NCI-H2107 treated with DMSO at 0.1 percent for 48 hours (cell line): ENCODE results near the gene FGFRL1.
"Not testable (repeated sequence)": the region's sequence is repeated elsewhere in the genome, so short reads cannot be mapped to it uniquely, and the experiment has no call there.

Experiments
- DNase-seq: peaks from one replicate; lab custom pipeline; 2025; ENCODE audit not compliant: unreplicated experiment; lab: John Stamatoyannopoulos, UW

The FGFRL1 gene

DNA sequence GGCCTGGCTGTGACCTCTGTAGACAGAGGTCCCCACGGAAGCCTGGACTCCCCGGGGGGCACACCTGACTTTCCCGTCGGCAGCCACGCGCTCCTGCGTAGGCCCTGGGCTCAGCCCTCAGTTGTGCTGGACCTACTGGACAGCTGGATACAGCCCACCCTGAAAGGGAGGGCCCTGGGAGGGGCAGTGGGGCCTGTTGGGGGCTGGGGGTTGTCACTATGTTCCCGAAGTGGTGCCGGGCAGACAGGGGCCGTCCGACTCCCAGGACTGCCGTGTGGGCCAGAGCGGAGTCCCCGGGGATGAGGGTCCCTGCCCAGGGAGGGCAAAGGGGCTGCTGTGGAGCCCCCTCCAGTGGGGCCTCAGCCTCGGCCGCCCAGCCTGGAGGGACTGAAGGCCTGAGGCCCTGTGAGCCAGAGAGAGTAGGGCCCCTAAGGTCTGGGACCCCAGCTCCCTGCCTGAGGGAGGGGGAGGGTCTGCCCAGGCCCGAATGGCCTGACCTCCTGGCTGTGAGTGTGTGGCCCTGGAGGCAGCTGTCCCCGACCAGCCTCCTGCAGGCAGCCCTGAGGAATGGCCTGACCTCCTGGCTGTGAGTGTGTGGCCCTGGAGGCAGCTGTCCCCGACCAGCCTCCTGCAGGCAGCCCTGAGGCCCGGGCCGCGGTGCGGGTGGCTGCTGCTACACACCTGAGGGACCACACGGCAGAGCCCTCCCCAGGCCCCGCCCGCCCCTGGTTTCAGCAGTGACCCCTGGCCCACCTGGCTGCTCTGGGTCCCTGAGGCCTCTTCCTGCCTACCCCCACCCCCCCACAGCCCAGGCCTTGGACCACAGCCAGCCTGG is 25.8 kb downstream of the FGFRL1 start:
- DNase-seq = no peak

DNA sequence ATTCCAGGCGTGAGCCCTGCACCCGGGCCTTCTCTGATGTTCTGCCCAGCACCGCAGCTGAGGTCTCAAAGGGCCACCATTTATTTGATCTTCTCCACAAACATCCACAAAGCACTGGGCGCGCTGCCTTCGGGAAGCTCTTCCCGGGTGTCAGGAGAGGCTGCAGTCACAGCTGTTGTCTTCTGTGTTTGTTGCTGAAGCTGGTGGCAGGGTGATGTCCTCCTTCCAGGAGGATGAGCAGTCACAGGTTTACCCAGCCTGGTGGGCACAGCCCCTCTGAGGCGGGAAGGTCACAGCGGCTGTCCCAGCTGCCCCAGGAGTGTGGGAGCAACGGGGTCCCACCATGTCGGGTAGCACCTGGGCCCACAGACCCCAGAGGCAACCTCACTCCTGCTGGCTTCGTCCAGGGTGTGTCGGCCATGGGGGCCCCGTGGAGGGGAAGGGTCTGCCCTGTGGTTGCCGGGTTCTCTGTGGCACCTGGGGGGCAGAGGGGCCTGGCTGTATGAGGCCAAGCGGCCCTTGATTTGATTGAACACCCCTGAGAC is 27.6 kb downstream of the FGFRL1 start:
- DNase-seq = no peak

DNA sequence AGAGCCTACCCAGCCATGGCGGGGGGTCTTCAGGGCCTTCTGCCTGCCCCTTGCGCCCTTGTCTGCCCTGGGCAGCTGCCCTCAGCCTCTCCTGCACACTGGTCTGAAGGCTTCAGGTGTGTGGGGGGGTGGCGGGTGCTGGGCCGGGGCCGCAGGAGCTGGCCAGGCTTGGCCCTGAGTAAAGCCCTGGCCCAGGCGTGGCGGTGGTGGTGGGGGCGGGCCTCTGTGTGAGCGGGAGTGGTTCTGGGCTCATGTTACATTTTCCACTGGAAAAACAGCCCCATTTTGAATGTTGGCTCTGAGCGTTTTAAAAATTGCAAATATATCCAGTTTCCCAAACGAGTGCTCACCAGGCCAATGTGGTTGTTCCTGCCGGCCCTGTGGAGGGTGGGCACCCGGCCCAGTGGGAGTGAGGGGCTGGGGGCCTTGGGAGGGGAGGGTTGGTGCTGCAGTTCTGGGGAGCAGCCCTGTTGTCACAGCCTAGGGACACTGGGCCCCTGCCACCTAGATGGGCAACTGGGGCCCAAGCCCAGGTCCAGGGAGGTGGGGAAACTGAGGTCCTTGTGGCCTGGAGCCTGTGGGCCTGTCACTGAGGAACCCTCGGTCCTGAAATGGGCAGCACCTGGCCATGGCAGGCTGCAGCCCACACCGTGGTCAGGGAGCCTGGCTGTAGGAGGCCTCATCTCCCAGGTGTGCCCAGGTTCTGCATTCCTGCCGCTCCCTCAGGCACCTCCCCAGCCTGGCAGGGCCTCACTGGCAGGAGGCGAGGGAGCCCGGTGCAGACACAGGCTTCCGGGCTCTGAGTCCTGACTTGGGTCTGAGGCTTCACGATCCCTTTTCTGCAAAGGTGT is 28.3 kb downstream of the FGFRL1 start:
- DNase-seq = no peak

DNA sequence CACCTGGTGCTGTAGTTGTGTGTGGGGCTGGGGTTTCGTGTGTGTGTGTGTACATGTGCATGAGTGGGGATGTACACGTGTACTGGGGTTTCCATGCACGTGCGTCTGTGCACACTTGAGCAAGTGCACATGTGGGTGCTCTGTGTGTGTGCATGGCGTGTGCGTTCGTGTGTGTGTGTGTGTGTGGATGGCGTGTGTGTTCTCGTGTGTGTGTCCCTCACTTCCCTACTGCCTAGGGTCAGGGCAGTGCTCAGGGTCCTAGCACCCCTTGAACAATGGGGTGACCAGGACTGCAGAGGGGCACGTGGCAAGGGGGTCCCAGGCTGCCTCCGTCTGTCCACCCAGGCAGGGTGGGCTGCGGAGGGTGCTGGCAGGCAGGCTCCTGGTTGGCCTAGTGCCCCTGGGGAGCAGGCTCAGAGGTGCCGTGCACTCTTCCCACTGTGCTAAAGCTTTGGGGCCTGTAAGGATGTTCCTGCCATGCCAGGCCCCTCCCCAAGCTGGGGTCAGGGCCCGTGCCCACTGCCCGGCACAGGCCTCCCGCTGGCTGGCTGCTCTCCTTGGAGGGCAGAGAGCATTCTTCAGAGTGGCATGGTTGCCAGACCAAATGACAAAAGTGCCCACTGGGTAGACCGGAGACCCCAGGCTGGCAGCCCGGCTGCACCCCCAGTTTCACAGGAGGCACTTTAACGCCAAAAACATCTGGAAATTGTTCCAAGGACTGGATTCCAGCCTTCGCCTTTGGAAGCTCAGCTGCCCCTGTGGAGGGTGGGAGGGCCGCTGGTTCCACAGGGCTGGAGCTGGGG is 29.1 kb downstream of the FGFRL1 start:
- no peak for DNase-seq

DNA sequence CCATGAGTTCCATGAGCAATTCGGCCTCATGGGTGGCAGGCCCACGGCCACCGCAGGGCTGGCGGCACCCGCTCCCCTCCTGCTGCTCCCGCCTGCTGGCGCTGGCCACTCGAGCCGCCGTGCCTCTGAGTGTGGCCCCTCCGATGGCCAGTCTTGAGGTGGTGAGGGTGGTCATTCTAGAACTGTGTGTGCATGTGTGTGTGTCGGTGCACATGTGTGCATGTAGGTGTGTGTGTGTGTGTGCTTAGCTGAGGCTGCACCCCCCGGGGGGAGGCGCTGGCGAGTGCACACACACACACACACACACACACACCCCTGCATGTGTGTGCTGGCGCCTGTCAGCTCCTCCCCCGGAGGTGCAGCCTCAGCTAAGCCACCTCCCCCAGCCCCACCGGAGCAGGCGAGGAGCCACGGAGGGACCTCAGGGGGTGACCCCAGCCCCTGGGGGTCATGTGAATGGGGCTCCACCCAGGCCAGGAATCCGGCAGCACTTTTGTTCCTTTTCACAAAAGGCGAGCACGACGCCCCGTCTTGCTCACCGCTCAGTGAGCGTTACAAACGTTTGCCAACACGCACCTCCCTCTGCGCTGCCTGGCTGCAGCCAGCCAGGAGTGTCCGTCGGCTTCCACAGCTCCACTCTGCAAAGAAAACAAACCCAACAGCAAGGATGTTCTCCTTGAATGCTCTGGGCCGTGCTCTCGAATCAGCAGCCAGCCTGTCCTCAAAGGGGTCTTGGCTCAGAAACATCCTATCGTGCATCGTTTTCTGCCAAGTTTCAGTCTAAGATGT is 29.9 kb downstream of the FGFRL1 start:
- no peak for DNase-seq

DNA sequence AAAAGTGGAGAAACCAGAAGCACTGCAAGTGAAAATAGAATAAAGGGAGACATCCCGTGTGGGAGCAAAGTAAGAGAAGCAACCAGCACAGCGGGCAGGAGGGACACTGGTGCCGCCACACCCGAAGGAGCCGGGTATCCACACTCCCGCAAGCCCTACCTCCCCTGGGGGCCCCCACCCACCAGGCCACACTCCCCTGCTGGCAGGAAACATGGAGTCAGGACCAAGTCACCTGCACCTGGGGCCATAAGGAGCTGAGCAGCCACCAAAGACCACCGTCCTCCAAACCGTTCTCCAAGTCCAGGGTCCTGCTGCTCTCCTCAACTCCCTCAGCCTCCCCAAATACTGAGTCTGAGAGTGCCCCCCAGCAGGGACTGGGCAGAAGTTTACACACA is 30.5 kb downstream of the FGFRL1 start:
- DNase-seq = no peak

DNA sequence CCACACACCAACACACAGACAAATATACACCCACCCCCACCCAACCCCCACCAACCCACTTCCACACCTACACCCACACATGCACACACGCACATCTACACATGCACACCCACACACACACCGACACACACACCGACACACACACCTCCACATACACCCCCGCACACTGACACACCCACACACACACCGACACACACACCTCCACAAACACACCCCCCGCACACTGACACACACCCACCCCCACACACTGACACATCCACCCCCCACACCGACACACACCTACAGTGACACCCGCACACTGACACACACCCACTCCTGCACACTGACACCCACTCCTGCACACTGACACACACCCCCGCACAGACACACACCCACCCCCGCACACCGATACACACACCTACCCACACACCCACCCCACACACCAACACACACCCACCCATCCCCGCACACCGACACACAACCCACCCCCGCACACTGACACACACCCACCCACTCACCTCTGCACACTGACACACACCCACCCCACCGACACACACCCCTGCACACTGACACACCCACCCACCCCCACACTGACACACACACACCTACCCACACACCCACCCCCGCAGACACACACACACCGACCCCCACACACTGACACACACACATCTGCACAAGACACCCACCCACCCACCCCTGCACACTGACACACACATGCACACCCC is 31.1 kb downstream of the FGFRL1 start:
- no peak for DNase-seq

DNA sequence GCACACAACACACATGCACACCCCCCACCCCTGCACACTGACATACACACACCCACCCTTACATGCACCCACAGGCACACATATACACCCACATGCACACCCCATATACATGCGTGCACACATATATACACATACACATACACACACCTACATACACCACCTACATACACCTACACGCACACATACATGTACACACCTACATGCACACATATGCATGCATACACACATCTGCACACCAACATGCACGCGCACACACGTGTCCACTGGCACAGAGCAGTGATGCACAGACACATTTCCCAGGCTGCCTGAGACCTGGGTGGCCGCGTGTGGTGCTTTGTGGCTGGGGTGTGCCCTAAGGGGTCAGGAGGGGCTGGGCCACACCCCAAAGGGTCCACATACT is 31.7 kb downstream of the FGFRL1 start:
- DNase-seq = no peak

DNA sequence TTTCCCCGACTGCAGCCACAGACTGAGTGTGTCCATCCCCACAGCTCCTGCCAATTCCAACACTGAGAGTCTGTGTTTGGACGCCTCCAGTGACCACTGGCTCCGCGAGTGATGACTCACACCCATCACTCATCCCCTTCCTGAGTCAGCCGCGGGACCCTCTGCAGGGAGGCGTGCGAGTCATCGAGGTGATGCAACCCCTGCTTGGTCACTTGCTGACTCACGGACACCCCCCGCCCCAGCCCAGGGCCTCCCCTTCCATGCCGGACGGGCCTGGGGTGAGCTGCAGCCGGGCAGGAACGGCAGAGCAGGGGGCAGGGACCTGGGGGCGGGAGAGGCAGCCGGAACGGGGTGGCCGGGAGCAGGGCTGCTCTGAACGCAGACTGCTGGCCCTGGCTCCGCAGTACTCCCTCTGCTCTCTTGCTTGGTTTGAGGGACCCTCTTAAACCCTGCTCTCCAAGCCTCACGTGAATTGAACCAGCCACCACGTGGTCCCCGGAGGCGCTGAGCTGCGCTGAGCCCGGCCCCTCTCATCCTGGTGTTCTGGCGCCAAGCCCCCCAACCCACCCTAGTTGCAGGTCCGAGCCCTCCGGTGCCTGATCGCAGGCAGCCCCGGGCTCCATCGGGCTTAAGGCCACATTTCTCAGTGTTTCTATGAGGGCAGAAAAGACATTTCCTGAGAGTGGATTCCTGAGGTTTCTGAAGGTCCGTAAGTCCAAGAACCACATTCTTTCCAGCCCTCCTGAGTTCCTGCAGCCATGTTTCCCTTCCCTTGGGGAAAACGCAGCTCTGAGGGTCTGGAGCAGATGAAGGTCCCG is 32.4 kb downstream of the FGFRL1 start:
- no peak for DNase-seq

DNA sequence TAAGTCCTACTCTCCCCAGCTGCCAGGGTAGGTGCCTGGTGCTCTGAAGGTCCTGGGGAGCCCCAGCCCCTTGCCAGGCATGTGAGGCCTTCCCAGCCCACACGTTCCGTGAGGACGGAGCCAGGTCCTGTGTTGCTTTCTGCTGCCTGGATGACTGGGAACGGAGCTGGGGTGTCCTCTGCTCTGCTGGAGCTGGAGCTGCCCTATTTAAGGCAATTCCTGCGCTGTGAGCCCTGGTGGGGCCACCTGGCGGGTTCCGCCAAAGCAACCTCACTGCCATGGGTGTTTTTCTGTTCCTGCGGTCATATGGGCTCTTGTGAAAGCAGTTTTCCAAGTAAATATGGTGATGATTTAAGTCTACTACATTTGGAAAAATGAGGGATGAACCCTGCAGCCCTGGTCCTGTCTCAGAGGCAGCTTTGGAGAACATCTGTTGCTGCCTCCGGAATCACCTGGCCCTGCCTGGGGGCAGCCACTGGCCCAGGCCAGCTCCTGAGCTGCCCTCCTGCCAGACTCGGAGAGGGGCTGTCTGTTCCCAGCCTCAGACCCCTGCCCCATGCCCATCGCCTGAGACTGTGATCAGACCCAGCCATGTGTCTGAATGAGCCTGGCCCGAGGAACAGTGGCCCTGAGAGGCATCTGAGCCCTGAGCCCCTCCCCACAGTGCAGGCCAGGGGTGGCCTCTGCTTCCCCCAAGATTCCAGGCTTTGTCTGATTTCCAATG is 33.2 kb downstream of the FGFRL1 start:
- DNase-seq = no peak

DNA sequence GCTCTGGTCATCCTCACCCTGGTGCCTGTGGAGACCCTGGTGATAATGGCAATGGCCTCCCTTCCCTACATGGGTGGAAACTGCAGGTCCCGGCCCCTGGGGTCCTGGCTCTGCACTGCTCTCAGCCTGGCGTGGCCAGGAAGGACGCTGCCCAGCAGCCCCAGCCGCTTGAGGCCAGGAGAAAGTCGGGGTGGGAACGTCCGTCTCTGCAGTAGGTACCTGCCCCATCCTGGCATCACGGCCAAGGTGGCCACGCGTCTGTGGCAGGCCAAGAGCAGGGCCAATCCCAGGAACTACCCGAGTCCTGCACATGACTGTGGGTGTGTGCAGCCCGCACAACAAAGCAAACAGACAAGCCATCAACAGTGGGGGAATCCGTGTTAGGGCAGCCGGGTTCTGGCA is 33.8 kb downstream of the FGFRL1 start:
- no peak for DNase-seq

DNA sequence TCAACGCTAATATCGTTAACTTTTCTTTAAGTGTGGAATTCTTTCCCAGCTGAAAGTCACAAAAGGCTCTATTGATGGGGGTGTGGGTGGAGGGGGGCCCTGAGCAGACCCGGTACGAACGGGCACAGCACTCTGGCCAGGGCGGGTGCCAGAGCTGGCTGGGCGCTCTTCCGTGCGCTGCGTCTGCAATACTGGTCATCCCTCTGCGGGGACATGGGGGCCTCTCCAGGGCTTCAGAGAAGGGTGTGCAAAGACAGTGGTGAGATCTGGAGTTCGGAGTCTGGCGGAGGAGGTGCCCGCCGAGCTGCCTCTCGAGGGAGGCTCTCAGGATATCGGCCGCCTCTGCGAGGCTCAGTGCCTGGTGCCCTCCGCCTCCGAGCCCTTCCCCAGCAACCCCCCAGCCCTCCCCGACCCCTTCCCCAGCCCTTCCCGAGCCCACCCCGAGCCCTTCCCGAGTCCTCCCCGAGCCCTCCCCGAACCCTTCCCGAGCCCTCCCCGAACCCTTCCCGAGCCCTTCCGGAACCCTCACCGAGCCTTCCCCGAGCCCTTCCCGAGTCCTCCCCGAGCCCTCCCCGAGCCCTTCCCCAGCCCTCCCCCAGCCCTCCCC is 34.3 kb downstream of the FGFRL1 start:
- no peak for DNase-seq

DNA sequence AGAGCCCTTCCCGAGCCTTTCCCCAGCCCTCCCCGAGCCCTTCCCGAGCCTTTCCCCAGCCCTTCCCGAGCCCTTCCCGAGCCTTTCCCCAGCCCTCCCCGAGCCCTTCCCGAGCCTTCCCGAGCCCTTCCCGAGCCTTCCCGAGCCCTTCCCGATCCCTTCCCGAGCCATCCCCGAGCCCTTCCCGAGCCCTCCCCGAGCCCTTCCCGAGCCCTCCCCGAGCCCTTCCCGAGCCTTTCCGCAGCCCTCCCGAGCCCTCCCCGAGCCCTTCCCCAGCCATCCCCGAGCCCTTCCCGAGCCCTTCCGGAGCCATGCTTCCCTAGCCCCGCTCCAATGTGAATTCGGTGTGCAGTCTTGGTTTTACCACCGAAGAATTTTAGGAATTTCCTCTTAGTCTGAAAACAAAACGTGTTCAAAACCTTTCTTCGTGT is 35.2 kb downstream of the FGFRL1 start:
- not testable (repeated sequence) for DNase-seq

DNA sequence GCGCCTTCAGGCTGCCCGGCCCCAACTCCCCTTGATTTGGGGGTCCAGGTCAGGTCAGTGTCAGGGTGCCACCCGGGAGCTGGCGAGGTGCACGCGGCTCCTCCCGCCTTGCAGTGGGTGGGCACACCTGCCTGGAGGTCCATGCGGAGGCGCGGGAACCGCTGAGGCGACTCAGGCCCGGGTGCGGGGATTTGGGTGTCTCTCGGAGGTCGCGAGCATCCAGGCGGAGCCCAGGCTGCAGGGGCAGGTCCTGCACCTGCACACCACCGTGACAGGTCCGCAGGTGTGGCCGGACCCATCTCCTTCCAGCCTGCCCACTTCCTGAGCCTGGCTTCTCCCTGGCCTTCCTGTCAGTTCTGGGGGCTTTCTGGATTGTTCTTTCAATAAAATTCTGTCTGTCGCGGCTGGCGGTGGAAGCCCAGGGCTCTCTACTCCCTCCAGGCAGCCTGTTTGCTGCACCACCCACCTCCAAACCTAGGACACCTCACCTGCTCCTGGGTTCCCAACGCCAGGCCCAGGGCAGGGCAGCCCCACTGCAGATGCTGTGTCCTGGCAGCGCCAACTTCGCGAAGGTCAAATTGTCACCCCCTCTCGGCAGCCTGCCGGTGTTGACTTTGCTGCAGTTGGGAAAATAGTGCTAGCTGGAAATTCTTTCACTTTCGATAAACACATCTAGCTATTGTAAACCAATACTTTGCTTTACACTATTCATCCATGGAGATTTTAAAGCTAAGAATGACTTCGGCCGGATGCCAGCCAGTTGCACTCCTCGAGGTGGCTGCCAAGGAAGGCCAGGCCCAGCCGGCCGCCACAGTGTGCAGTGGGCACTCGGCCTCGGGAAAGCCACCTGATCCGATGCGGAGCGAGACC is 35.9 kb downstream of the FGFRL1 start:
- no peak for DNase-seq

DNA sequence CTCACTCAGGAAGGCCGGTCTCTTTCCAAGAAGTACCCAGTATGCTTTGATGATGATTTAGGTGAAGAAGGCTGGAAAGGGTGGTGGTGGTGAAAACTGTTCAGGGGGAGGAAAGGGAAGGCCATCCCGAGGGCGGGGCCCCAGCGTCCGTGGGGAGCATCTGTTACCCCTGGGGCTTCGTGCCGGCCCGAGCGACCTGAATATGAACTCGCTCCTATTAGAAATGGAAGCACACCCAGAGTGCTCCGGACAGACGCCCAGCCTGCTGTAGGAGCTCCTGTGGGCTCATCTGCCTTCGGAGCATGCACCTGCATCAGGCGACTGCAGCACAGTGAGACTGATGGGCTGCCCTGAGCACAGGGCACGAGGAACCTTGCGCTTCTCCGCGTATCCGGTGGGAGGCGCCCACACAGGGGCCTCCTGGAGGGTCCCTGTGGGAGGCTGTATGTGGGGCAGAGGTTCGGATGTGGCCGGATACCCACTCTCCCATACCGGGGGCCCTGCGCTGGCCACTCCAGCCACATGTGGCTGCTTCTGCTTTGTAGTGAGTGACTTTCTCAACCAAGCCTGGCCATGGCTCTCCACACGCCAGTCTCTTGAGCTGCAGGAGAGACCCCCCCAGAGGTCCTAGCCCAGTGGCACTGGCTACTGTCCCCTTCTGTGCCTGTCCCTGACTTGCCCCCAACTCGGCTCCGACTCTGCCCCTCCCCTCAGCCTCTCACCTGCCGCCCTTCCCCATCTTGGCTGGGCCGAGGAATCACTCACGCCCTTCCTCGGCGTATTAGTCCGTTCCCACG is 36.7 kb downstream of the FGFRL1 start:
- no peak for DNase-seq
